ENCODE results near the gene DPYD. TPM values are rescaled to one million over a fixed set of nuclear protein-coding genes. Genes with fewer than 3 reads are reported as not detected.

The DPYD gene
- total and polyA plus RNA-seq, 9 of the 15 experiments (the other 6 are each of a cell fraction or from before 2014, with no cell fraction given), result 0.03 to 0.25 (median 0.08) TPM; not detected in 2

DNA sequence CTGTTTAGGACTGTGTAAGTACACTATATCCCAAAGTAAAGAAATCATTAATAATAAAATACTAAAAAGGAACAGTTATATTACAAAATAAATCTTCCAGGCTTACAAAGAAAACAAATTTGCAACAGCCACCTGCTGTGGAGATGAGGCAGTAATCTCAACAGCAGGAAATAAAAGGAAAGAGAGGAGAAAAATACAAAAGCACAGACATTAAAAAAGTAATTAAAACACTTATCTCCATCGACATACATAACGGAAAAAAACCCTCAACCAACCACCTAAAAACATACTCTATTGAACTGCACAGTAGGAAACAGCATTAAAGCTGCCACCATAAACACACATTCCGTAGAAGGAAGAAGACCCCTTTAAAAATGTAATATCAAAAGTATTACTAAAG, 317.6 kb downstream of the DPYD start (continued):
- TF ChIP-seq UBTF (IDR thresholded peaks at IDR 0.05; ENCODE audit: borderline replicate concordance in 1 of 2, low read depth in 2 of 2, low read length in 2 of 2), result no peak

- H3K4me2 ChIP-seq (ENCODE audit: insufficient read depth, low read length), result no peak overlapping the region
- H3K9me1 ChIP-seq (ENCODE audit: control insufficient read depth, insufficient read depth, low read length), result no peaks in the 10 kb centered on the region
- no peaks in the 10 kb centered on the region for H3K79me2 ChIP-seq (ENCODE audit: control insufficient read depth, insufficient read depth, low read length)
- 0% methylated on average over 2 of the region's 2 CpGs for WGBS (ENCODE audit: insufficient coverage, low coverage, missing lambda C conversion rate)
- ATAC-seq, result no peak
- no peak overlapping the region for H3K4me3 ChIP-seq
- intact Hi-C loops (cut with micrococcal nuclease), result no loop called here
- POLR2A ChIA-PET, result no interaction called here
- no TSS peak for BruUV-seq (replicated peaks)
- H3K27ac ChIP-seq (ENCODE audit: extremely low read depth, low read depth, low read length), result no peak overlapping the region
- H4K20me1 ChIP-seq (replicated peaks; ENCODE audit: control insufficient read depth, insufficient read depth, low read length), result no peaks in the 10 kb centered on the region
- FAIRE-seq, result no peak
- H3K9ac ChIP-seq (ENCODE audit: insufficient read depth in 1 of 2, low read depth in 2 of 2, low read length in 2 of 2), result no peak overlapping the region
- CTCF ChIA-PET (ENCODE audit: low intra/inter-chr PET ratio), result no interaction called here
- DNase-seq (ENCODE audit: extremely low read depth in 1 of 4, low spot score in 3 of 4), result no peak
- no peak overlapping the region for H2AFZ ChIP-seq (ENCODE audit: low read depth, low read length)
- H3K36me3 ChIP-seq (ENCODE audit: control insufficient read depth, insufficient read depth, low read length), result no peaks in the 10 kb centered on the region
- no peaks in the 10 kb centered on the region for H3K9me3 ChIP-seq (replicated peaks; ENCODE audit: control insufficient read depth, insufficient read depth, low read depth, low read length)
- no peaks in the 10 kb centered on the region for H3K4me1 ChIP-seq (replicated peaks in 1 of 2; ENCODE audit: control insufficient read depth in 2 of 2, insufficient read depth in 2 of 2, low read length in 2 of 2)
- in situ Hi-C loops (cut with MboI), result no loop called here
- H3K27me3 ChIP-seq (ENCODE audit: control insufficient read depth in 2 of 2, insufficient read depth in 2 of 2, low read length in 2 of 2), result no peaks in the 10 kb centered on the region
- TF ChIP-seq CEBPZ (IDR thresholded peaks at IDR 0.05; ENCODE audit: borderline replicate concordance, low read depth, low read length), result no peak
- no peak for TF ChIP-seq U2AF2 (optimal IDR thresholded peaks at IDR 0.05; ENCODE audit: low read depth, low read length)
- no peak for TF ChIP-seq ZNF3 (CRISPR knock-in tag; IDR thresholded peaks at IDR 0.05)
- TF ChIP-seq HMG20A (CRISPR knock-in tag; conservative IDR thresholded peaks at IDR 0.05), result no peak
- TF ChIP-seq, protein P1, sequence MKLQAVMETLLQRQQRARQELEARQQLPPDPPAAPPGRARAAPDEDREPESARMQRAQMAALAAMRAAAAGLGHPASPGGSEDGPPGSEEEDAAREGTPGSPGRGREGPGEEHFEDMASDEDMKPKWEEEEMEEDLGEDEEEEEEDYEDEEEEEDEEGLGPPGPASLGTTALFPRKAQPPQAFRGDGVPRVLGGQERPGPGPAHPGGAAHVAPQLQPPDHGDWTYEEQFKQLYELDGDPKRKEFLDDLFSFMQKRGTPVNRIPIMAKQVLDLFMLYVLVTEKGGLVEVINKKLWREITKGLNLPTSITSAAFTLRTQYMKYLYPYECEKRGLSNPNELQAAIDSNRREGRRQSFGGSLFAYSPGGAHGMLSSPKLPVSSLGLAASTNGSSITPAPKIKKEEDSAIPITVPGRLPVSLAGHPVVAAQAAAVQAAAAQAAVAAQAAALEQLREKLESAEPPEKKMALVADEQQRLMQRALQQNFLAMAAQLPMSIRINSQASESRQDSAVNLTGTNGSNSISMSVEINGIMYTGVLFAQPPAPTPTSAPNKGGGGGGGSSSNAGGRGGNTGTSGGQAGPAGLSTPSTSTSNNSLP (IDR thresholded peaks at IDR 0.05; ENCODE audit: borderline replicate concordance, low read depth, low read length), result no peak
- TF ChIP-seq LARP7 (IDR thresholded peaks at IDR 0.05), result no peak
- no peak for TF ChIP-seq RBM17 (IDR thresholded peaks at IDR 0.05; ENCODE audit: borderline replicate concordance, low read depth, low read length)
- no peak for TF ChIP-seq KLF1 (tag; IDR thresholded peaks at IDR 0.05)
- TF ChIP-seq ZNF232 (CRISPR knock-in tag; IDR thresholded peaks at IDR 0.05), result no peak
- TF ChIP-seq ASH1L (IDR thresholded peaks at IDR 0.05; ENCODE audit: borderline replicate concordance, low read depth, partially characterized antibody), result no peak
- TF ChIP-seq SREBF2 (CRISPR knock-in tag; IDR thresholded peaks at IDR 0.05), result no peak
- no peak for TF ChIP-seq RBBP5 (IDR thresholded peaks at IDR 0.05; ENCODE audit: borderline replicate concordance, insufficient read depth, low read length, poor library complexity, severe bottlenecking)
Measured at GRCh38 chr1:97599447-97599846, 321.4 kb downstream of the DPYD start.
